Right ventricle myocardium superior (tissue), 1 donor: ENCODE measurements around the gene HOXA5. TPM values are rescaled to one million over a fixed set of nuclear protein-coding genes. Genes with fewer than 3 reads are reported as not detected.

ENCODE experiments used
- ATAC-seq: fragments of 200-7000 bp; cut with Tn5 transposase; one replicate; pipeline ENCODE4 v1.9.1; 2020; ENCODE audit warnings: mild to moderate bottlenecking; ENCODE audit not compliant: poor library complexity
- DNase-seq: peaks from one replicate; pipeline ENCODE4 v3.0.0-alpha.2; 2020
- intact Hi-C: fragments of 100-400 bp; cut with DNase I; formaldehyde crosslinking; loops from one replicate; pipeline ENCODE4 v1.11.2; 2022
- total RNA-seq: library from RNA; stranded (reverse); fragmentation: NEBNext Ultra II Directional; extraction: Animal tissue kit (Norgen Biotek cat#: 25700); gene quantifications from one replicate; pipeline ENCODE4 v1.2.1, GENCODE V29; 2021
- donor health status: DM: no; HTN: yes; CAD: no; lungs with severe emphysema.

The HOXA5 gene
- total RNA-seq, 1 donor from 2014 or later, result 0.62 TPM

- intact Hi-C loops, result no loop called here
- ATAC-seq, result no peak
- DNase-seq, result no peak
Measured at GRCh38 chr7:27116962-27117886, 26.3 kb downstream of the HOXA5 start.

DNA sequence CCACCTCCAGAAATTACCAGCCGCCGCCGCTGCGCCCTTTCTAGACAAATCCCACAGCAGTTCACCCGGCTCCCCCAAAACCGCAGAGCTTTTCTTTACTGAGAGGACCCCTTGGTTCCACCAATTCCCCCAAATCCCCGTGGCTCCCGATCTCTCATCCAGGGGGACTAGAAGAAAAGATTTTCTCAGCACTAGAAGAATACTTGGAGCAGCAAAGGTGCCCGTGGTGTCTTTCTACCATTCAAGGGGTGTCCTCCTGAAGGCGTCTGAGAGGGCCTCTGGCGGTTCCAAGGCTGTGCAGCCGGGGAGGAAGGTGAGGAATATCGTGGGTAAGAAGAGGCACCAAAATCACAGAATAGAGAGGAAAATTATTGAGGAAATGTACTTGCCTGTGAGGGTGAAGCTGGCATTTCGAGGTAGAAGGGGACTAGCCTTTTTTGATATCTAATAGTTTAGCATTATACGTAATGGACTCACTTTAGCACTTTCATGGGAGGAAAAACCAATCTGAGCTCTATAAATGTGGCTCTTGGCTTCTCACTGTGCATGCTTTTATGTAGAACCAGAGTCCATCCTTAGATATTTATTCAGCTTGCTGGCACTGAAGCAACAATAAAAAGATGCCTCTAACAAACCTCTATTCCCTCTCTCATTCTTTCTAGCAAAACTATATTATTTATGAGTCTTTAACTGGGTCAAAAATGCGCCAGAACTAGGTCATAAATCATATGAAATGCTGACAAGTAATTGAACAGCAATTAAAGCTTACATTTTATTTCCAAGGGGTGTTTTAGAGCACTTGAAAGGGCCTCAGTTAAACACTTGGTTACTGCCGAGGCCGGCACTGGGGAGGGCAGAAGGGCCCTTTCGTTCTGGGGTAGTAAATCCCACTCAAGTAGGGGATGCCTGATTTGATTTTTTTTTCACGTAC is 27.2 kb downstream of the HOXA5 start:
- ATAC-seq, result no peak
- intact Hi-C loops, result no loop called here
- DNase-seq, result no peak

DNA sequence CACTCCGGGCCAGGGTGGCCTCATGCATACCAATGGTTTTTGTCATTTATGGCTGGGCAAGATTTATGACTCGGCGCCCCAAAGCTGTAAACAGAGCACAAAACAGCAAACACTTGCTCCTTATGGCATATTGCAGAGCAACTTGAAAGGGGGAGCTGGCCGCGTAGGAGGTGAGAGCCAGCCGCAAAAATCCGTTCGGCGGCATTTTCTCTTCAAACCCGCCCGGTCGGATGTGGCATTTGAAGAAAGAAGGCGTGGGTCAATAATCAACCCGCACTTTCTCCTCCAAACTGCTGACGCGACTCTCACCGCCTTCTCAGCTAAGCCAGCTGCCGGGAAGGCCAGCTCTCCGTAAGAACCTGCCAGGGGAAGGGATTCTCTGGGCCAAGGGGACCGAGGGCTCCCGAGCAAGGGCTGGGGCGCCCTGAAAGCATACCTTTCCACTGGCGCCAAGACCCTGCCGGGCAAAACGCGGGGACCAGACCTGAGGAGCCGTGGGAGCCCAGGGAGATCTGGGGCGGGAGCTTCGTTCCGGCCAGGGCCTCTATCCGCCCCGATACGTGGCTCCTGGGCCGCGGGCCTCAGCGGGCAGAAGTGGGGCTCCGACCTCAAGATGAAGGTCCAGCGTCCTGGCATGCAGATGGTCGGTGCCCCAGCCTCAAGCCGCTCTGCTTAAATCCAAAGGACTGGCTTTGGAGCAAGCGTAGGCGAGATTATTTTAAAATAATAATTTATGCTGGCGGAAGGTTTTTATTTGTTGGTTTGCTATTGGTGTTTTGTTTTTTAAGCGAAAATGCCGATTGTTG is 28.1 kb downstream of the HOXA5 start:
- ATAC-seq, result no peak
- DNase-seq, result no peak
- intact Hi-C loops, result no loop called here

DNA sequence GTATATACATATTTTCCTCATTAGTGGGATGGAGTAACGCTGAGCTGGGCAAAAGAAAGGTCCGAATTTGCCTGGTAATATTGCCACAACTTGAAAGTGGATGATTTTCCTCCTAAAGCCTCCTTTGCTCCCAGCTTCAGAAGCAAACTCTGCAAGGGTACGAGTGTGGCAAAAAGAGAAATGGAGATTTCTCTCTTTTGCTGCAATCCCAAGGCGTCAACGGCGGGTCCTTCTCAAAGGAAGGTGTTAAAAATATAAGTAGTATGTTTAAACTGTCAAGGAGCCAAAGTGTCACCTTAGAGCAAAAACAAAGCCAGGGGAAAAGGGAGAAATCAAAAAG is 28.6 kb downstream of the HOXA5 start:
- intact Hi-C loops, result no loop called here
- no peak for DNase-seq
- ATAC-seq, result no peak

DNA sequence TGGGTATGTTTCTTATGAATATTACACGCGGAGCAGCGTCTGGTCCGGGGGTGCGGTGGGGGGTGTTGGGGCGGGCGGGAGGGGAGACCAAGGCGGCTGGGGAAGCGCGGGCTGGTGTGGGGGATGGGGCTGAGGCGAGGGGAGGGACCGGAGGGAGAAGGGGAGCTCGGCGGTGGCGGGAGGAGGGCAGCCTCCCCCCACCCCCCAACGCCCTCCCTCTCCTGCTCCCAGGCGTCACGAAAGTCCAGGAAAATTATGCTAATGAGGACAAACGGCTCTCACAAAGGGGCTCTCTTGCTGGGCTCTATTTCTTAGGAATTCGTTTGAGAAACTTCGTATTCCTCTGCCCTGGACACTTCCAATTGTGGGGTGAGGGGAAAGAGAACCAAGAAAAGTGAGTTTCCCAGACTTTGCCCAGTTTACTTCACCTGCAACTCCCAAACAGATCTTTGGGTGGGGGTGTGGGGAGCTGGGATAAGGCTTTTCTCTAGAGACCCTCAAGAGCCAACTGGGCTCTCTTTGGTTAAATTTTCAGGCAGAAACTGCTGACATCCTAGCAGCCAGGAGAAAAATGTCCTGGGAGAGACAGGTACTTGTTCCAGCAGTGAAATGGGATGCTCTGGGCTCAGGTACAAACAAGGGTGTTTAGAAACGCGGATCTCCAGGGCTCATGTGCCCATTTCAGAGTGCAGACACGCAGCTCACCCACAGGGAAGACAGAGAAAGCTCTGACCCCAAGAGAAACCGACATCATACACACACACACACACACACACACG is 29.3 kb downstream of the HOXA5 start:
- intact Hi-C loops, result no loop called here
- DNase-seq (no peak), ATAC-seq (no peak)

DNA sequence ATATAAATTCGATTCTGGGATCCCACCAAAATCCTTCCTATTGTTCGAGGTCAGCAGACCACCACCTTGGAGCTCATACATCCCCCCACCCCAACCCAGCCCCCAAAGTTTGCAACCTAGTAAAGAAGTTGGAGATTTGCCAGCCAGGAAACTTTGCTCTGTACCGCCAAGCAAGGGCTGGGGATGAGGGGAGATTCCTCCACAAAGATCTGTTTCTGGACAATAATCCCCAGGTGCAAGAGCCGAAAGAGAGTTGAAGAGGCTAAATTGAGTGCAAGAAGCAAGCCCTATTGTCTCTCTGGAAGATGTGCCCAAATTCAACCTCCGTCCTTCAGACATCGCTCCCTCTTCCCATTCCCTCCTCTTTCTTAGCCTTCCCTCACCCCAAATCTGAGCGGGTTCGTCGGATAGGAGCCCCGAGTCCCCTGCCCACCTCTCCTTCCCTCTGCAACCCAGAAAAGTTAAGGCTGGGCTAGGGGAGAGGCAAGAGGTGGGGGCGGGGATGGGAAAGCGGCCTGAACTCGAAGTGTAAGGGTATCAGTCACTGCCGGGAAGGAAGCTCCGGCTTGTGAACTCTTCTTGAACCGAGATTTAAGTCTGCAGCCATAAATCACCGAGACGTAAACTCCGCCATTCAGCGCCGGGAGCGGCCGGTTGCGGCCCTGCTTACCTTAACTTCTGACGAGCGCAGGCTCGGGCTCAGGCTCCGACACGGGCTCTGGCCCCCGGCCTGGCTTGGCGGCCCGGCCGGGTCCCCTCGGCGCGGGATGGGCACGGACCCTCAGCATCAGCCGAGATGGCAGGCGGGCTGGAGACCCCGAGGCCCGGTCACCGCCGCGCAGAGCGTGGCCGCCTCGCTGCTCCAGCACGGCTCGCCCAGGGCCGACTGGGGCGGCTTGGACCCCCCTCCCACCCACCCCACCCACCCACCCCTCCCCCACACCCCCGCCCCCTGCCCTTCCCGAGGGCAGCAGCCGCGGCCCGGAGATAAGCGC is 30.2 kb downstream of the HOXA5 start:
- intact Hi-C loops, result no loop called here
- ATAC-seq, result peak; percentile 18
- DNase-seq, result no peak

DNA sequence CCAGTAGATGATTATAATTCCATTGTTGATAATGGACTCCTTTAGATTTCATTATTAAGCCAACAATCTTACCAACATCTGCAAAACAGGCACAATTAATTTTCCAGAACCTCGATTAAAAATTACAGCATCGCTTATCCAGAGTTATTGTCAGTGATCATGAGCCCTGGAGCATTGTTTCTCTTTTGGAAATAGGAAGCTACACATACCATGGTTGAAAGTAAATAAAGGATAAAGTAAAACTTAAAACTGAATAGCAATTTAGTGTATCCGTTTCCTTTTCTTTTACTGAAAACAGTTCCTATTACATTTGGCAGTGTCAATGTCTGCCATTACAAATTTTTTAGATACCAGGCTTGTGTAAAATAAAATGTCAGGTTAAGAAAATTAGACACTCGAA is 31.1 kb downstream of the HOXA5 start:
- intact Hi-C loops, result no loop called here
- ATAC-seq (no peak), DNase-seq (no peak)

DNA sequence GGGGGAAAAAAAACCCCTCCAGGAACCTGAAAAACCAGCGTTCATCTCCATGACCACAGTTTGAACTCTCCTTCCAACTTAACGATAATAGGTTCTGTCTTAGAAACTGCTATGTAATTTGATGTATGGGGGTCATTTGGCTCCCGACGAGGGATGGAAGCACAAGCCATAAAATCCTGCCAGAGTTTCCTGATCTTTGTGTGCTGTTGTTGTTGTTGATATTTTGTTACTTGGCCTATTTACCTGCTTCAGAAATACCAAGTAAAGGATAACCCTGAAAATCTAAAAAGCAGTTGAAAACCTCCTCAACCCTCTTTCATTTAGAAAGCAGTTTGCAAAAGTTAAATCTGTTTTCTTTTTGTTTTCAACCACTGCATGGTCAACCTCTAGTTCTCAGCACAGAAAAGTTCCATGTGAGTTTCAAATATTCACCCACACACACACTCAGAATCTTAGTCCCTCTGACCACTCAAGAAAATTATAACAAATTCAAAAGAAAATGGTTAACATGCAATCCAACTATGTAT is 31.7 kb downstream of the HOXA5 start:
- ATAC-seq, result no peak
- intact Hi-C loops, result no loop called here

GRCh38 chr7:27111042-27111750 is 32.3 kb downstream of the HOXA5 start:
- ATAC-seq (no peak), DNase-seq (no peak)
- intact Hi-C loops, result no loop called here

More for the DNA sequence above, 31.7 kb downstream of the HOXA5 start:
- no peak for DNase-seq

DNA sequence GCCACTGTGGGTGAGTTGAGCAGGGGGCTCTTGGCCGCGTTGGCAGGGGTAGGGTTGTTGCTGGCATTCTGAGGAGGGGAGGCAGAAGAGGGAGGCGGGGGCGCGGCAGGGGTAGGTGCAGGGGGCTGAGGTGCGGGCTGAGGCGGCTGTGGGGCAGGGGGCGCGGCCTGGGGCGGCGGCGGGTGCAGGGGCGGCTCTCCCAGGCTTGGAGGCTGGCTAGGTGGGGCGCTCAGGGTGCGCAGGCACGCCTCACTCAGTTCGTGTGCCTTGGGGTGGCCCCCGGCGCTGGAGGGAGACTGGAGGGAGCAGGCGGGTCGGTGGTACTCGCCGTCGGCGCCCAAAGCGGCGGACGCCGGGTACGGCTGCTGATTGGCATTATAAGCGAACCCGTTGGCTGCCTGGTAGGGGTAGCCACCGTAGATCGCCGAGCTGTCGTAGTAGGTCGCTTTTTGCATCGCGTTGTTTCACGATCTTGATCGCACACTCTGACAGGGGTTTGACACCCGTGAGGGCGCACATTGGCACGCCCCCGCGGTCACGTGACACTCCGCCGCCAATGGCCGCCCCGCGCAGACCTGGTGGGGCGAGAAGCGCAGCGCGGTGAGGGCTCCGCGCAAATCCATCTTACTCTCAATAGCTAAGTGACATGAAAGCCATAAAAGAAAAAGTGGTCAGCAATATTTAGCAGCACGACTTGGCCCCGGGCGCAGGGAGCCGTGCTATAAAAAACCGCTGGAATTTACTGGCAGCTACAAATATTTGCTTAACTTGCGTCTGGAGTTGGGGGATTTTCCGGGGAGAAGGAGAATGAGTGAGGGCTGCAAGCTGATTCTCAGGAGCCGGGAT is 33.1 kb downstream of the HOXA5 start:
- no peak for DNase-seq
- ATAC-seq, result no peak
- intact Hi-C loops, result no loop called here

- DNase-seq (no peak), ATAC-seq (no peak)
- intact Hi-C loops, result no loop called here
Measured at GRCh38 chr7:27109466-27110185, 33.9 kb downstream of the HOXA5 start.

DNA sequence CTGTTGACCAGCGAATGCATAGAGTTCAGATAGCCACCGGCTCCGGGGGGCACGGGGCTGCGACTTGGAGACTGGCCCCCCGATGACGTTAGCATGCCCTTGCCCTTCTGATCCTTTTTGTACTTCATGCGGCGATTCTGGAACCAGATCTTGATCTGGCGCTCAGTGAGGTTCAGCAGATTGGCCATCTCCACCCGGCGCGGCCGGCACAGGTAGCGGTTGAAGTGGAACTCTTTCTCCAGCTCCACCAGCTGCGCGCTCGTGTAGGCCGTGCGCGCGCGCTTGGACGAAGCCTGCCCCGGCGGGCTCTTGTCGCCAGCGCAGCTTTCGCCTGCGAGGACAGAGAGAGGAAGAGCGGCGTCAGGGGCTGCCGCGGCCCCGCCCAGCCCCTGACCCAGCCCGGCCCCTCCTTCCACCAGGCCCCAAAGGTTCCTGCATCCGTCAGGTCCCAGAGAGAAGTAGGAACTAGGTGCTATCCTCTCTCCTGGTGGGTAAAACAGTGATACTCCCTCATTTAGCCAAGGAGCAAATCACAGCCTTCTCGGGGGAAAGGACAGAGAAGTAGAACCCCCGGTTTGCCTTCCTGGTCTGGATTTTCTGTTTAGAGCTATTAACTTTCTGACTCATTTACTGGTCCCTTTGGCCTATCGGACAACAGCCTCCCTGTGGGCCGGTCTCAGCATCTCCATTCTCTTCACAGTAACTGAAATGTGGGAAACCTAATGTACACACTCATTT is 34.9 kb downstream of the HOXA5 start:
- no peak for DNase-seq
- ATAC-seq, result peak; percentile 57
- intact Hi-C loops, result no loop called here

DNA sequence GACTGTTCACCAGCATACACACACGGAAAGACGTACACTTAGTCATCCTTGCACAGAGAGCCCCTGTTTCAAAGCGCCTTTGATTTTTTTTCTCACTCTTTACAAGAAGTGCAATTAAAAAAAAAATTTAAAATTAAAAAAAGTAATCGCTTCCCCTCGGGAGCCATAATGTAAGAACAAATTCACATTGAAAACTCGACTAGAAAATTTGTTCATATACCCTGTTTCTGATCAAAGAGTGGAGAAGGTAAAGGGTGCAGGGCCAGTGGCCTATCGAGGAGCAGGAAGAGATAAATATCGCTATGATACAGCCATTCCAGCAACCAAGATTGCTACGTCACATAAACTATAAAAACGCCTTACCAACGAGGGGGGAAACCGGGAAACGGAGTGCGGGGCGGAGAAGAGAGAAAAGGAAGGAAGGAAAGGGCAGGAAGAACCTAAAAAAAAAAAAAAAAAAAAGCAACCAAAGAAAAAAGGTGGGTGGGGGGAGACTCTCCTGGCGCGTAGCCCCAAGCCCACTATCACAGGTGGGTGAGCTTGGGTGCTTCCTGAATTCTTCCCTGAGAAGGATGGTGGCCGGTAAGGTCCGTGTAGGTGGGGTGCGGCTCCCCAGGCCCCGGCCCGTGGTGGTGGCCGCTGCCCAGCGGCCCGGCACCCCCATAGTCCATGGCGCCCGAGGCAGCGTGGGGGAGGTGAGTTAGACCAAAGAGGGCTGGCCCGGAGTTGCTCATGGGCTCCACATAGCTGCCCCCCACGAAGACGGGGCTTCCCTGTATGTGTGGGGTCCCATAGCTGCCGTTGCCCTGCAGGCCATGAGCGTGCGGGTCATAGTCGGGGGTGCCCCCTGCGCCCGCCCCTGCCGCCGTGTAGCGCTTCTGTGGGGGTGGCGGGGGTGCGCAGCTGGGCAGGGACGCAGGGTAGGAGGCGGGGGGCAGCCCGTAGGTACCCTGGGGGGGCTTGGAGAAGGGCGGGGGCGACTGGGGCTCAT is 35.8 kb downstream of the HOXA5 start:
- DNase-seq, result no peak
- intact Hi-C loops, result no loop called here
- ATAC-seq, result no peak
